Upper lobe of left lung (tissue), 6 donors: Measurements from ENCODE around the gene KDM2B. TPM values are rescaled to one million over a fixed set of nuclear protein-coding genes. Genes with fewer than 3 reads are reported as not detected.
"Not testable (repeated sequence)": the region's sequence is repeated elsewhere in the genome, so short reads cannot be mapped to it uniquely, and the experiment has no call there.

Source experiments
- ATAC-seq, 2 donors: fragments of 200-7000 bp; cut with Tn5 transposase; one replicate each; pipeline ENCODE4 v1.9.1; 2022; ENCODE audit warnings: mild to moderate bottlenecking in 2 of 2, moderate library complexity in 2 of 2; ENCODE audit not compliant: low FRiP score in 2 of 2
- DNase-seq, 2 donors: peaks; one replicate each; pipeline ENCODE4 v3.0.0-alpha.2; 2019 to 2020
- H3K27ac ChIP-seq, 4 donors: fragments of 200-600 bp; sonication (generic); one replicate each; pipeline ENCODE4 v1.5.1; 2016 to 2019
- H3K27me3 ChIP-seq, 4 donors: fragments of 200-600 bp; sonication (generic); one replicate each; pipeline ENCODE4 v1.5.1; 2017 to 2019
- H3K36me3 ChIP-seq, 4 donors: fragments of 200-600 bp; sonication (generic); one replicate each; pipeline ENCODE4 v1.5.1; 2016 to 2019
- H3K4me1 ChIP-seq, 4 donors: fragments of 200-600 bp; sonication (generic); one replicate each; pipeline ENCODE4 v1.5.1; 2018 to 2019
- H3K4me3 ChIP-seq, 4 donors: fragments of 200-600 bp; sonication (generic); one replicate each; pipeline ENCODE4 v1.5.1; 2017 to 2019; ENCODE audit warnings: mild to moderate bottlenecking in 2 of 4, moderate library complexity in 1 of 4
- H3K9me3 ChIP-seq, 4 donors: fragments of 200-600 bp; sonication (generic); one replicate each; pipeline ENCODE4 v1.5.1; 2018 to 2019
- CTCF ChIP-seq, 6 experiments: fragments of 450-650 bp in 4 of 6; fragments of 200-600 bp in 2 of 6; sonication (generic) in 2 of 6; IDR thresholded peaks; one replicate each; pipeline ENCODE4 v1.5.1; 2016 to 2019; ENCODE audit warnings: antibody characterized with exemption in 6 of 6
- EP300 ChIP-seq, 4 donors: sonication (generic); formaldehyde crosslinking; IDR thresholded peaks; one replicate each; pipeline ENCODE4 v1.5.1; 2017; ENCODE audit warnings: antibody characterized with exemption in 4 of 4, control low read depth in 2 of 4
- POLR2A ChIP-seq, 4 donors: fragments of 450-650 bp; IDR thresholded peaks; one replicate each; pipeline ENCODE4 v1.5.1; 2016 to 2017; ENCODE audit warnings: antibody characterized with exemption in 4 of 4, mild to moderate bottlenecking in 2 of 4
- POLR2AphosphoS5 ChIP-seq, 2 donors: sonication (generic); formaldehyde crosslinking; IDR thresholded peaks; one replicate each; pipeline ENCODE4 v1.5.1; 2017; ENCODE audit warnings: antibody characterized with exemption in 2 of 2
- WGBS, 2 donors: methylation state at CpG; one replicate each; pipeline ENCODE4 v1.1.5; 2017 to 2018; 5-methylcytosine and 5-hydroxymethylcytosine counted together
- total RNA-seq, 6 donors: library from RNA; depleted of rRNA in 4 of 6; stranded (reverse); fragments of >200 nt in 4 of 6; gene quantifications; one replicate each; pipeline versions ENCODE4 v1.1.0 to v1.2.1, GENCODE V29; 2016 to 2021
- donor health status: DM: no; HTN: no; CAD: no; lungs with moderate emphysema.
- donor health status: DM: no; HTN: yes; CAD: no; lungs with severe emphysema.

Gene KDM2B
- total RNA-seq, 6 donors from 2014 or later: 29.5 to 81.7 (median 34.2) TPM

DNA sequence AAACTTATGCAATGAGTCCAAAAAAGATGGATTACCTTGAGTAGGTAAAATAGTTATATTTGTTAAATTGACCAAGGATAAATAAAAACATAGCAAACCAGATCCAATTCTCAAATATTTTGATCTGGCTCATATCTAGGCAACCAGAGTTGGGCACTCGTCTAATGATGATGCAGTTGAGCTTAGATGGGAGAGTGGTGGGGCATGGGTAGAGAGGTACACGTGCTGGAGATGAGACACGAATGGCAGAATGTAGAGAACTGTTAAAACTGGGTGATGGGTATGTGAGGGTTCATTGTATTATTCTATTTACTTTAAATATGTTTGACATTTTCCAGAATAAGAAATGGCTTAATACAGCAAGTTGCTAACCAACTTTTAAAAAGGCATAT, 188.5 kb downstream of the KDM2B start:
- H3K4me1 ChIP-seq: peaks cover 0 to 10% (median 5%) of the 10 kb centered on the region in 4 donors
- H3K27me3 ChIP-seq: no peaks in the 10 kb centered on the region
- ATAC-seq: no peak
- no peaks in the 10 kb centered on the region for H3K9me3 ChIP-seq
- peak overlapping the region in 1 of 4 donors; percentile 13 for H3K4me3 ChIP-seq
- no peaks in the 10 kb centered on the region for H3K36me3 ChIP-seq
- H3K27ac ChIP-seq: no peak overlapping the region
- no peak for DNase-seq
- TF ChIP-seq POLR2A (IDR thresholded peaks at IDR 0.05) (no peak), POLR2AphosphoS5 (IDR thresholded peaks at IDR 0.05) (no peak), EP300 (IDR thresholded peaks at IDR 0.05) (no peak), CTCF (IDR thresholded peaks at IDR 0.05) (no peak)
- WGBS, 2 donors: 81 to 90% methylated on average over 3 of the region's 3 CpGs

DNA sequence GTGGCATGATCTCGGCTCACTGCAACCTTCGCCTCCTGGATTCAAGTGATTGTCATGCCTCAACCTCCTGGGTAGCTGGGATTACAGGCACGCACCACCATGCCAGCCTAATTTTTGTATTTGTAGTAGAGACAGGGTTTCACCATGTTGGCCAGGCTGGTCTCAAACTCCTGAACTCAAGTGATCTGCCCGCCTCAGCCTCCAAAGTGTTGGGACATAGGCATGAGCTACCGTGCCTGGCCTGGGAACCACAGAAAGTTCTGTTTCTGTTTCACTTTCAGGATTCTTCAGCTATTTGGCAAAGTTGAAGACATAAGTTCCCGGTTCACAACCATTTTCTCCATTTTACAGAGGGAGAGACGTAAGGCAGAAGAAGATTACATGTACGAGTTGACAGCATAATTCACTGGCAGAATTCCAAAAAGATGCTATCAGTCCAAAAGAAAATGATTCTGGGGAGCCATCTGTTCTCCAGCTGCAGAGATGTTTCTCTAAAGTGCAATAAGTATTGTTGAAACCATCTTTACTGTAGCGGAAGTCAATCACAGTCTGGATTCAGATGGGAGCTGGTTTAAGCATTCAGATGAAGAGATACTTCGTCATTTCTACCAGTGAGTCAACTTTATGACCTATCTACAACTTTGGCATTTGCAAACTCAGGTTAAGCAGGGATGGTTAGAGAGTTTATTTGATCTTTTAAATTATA, 189.1 kb downstream of the KDM2B start:
- ATAC-seq: peak in 1 of 2 donors; percentile 59
- H3K27ac ChIP-seq: peak overlapping the region in 3 of 4 donors; percentile 7 to 59 (median 34)
- DNase-seq: peak in 1 of 2 donors; percentile 33
- H3K9me3 ChIP-seq: no peaks in the 10 kb centered on the region
- peak overlapping the region in 3 of 4 donors; percentile 13 to 28 (median 15) for H3K4me3 ChIP-seq
- TF ChIP-seq POLR2AphosphoS5 (IDR thresholded peaks at IDR 0.05): no peak
- TF ChIP-seq POLR2A (IDR thresholded peaks at IDR 0.05): no peak
- TF ChIP-seq EP300 (IDR thresholded peaks at IDR 0.05): no peak
- TF ChIP-seq CTCF (IDR thresholded peaks at IDR 0.05): no peak
- H3K27me3 ChIP-seq: no peaks in the 10 kb centered on the region
- no peaks in the 10 kb centered on the region for H3K36me3 ChIP-seq
- H3K4me1 ChIP-seq: peaks cover 0 to 10% (median 5%) of the 10 kb centered on the region in 4 donors
- WGBS, 2 donors: 56 to 63% methylated on average over 10 of the region's 10 CpGs

GRCh38 chr12:121390856-121391255, 190.0 kb downstream of the KDM2B start:
- no peak overlapping the region for H3K27ac ChIP-seq
- WGBS, 2 donors: 97 to 100% methylated on average over 2 of the region's 2 CpGs
- H3K4me3 ChIP-seq: no peak overlapping the region
- ATAC-seq (no peak), DNase-seq (no peak)
- no peaks in the 10 kb centered on the region for H3K36me3 ChIP-seq
- H3K27me3 ChIP-seq: no peaks in the 10 kb centered on the region
- peaks cover 0 to 10% (median 5%) of the 10 kb centered on the region in 4 donors for H3K4me1 ChIP-seq
- H3K9me3 ChIP-seq: no peaks in the 10 kb centered on the region
- no peak for TF ChIP-seq POLR2A (IDR thresholded peaks at IDR 0.05)
- TF ChIP-seq CTCF (IDR thresholded peaks at IDR 0.05): no peak
- TF ChIP-seq EP300 (IDR thresholded peaks at IDR 0.05): no peak
- TF ChIP-seq POLR2AphosphoS5 (IDR thresholded peaks at IDR 0.05): no peak

- WGBS, 2 donors: 53 to 64% methylated on average over 5 of the region's 5 CpGs
- no peak for ATAC-seq
Measured at GRCh38 chr12:121388421-121388981, 192.3 kb downstream of the KDM2B start.

GRCh38 chr12:121384891-121385290, 195.9 kb downstream of the KDM2B start:
- not testable (repeated sequence) for H3K27me3 ChIP-seq, H3K4me1 ChIP-seq, H3K4me3 ChIP-seq, H3K27ac ChIP-seq, ATAC-seq, DNase-seq, H3K36me3 ChIP-seq, H3K9me3 ChIP-seq
- 75 to 77% methylated on average over 6 of the region's 6 CpGs for whole genome bisulfite sequencing, 2 donors

More at GRCh38 chr12:121388421-121388981, 192.3 kb downstream of the KDM2B start:
- TF ChIP-seq POLR2AphosphoS5 (IDR thresholded peaks at IDR 0.05): no peak
- no peak for TF ChIP-seq EP300 (IDR thresholded peaks at IDR 0.05)
- TF ChIP-seq POLR2A (IDR thresholded peaks at IDR 0.05): no peak
- DNase-seq: no peak
- no peaks in the 10 kb centered on the region for H3K36me3 ChIP-seq
- no peak overlapping the region for H3K27ac ChIP-seq
- peaks cover 0 to 10% (median 5%) of the 10 kb centered on the region in 4 donors for H3K4me1 ChIP-seq
- H3K27me3 ChIP-seq: no peaks in the 10 kb centered on the region
- H3K9me3 ChIP-seq: no peaks in the 10 kb centered on the region
- H3K4me3 ChIP-seq: no peak overlapping the region
